Lower leg skin (tissue), 3 donors: ENCODE data around the gene GLDN.

Experiments
- POLR2A ChIP-seq, 2 donors: fragments of 450-650 bp; IDR thresholded peaks; one replicate each; pipeline ENCODE4 v1.6.1; 2016 to 2017; ENCODE audit warnings: antibody characterized with exemption in 2 of 2, mild to moderate bottlenecking in 1 of 2, moderate library complexity in 1 of 2
- TF ChIP-seq, protein P1 (sequence below), 3 donors: fragments of 450-650 bp; IDR thresholded peaks; one replicate each; pipeline ENCODE4 v1.5.1; 2016; ENCODE audit warnings: antibody characterized with exemption in 3 of 3, mild to moderate bottlenecking in 3 of 3, moderate library complexity in 2 of 3

- TF ChIP-seq, protein P1, sequence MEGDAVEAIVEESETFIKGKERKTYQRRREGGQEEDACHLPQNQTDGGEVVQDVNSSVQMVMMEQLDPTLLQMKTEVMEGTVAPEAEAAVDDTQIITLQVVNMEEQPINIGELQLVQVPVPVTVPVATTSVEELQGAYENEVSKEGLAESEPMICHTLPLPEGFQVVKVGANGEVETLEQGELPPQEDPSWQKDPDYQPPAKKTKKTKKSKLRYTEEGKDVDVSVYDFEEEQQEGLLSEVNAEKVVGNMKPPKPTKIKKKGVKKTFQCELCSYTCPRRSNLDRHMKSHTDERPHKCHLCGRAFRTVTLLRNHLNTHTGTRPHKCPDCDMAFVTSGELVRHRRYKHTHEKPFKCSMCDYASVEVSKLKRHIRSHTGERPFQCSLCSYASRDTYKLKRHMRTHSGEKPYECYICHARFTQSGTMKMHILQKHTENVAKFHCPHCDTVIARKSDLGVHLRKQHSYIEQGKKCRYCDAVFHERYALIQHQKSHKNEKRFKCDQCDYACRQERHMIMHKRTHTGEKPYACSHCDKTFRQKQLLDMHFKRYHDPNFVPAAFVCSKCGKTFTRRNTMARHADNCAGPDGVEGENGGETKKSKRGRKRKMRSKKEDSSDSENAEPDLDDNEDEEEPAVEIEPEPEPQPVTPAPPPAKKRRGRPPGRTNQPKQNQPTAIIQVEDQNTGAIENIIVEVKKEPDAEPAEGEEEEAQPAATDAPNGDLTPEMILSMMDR (IDR thresholded peaks at IDR 0.05) = no peak
- no peak for TF ChIP-seq POLR2A (IDR thresholded peaks at IDR 0.05)
These were observed 61.8 kb downstream of the GLDN start for GRCh38 chr15:51403072-51403878.
